ENCODE measurements around the gene NOPCHAP1.

DNA sequence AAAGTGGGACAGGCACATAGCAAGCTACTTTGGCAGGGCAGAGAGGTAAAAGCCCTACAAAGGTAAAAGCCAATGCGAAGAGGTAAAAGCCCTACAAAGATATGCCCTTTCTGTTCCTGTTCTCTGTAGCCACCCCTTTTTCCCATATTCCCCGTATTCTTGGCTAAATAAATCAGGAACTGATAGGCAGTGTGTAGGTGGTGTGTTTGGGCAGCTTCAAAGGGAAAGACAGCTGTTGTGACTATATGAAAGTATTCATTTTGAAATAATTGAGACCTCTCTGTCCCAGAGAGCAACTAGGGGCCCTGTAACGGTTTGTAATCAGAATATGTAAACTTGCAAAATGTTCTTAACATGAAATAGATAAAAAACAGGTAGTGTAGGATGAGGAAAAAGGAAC, 16.8 kb upstream of the NOPCHAP1 start:
- TF ChIP-seq, protein P1, sequence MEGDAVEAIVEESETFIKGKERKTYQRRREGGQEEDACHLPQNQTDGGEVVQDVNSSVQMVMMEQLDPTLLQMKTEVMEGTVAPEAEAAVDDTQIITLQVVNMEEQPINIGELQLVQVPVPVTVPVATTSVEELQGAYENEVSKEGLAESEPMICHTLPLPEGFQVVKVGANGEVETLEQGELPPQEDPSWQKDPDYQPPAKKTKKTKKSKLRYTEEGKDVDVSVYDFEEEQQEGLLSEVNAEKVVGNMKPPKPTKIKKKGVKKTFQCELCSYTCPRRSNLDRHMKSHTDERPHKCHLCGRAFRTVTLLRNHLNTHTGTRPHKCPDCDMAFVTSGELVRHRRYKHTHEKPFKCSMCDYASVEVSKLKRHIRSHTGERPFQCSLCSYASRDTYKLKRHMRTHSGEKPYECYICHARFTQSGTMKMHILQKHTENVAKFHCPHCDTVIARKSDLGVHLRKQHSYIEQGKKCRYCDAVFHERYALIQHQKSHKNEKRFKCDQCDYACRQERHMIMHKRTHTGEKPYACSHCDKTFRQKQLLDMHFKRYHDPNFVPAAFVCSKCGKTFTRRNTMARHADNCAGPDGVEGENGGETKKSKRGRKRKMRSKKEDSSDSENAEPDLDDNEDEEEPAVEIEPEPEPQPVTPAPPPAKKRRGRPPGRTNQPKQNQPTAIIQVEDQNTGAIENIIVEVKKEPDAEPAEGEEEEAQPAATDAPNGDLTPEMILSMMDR (IDR thresholded peaks at IDR 0.05), result no peak
- no peak for TF ChIP-seq POLR2A (IDR thresholded peaks at IDR 0.05)
